CMK (cell line): Measurements from ENCODE around the gene PRM1.

ENCODE experiments used
- DNase-seq: peaks from one replicate; pipeline ENCODE4 v3.0.0-alpha.2; 2010; ENCODE audit warnings: low read depth

PRM1 gene

DNA sequence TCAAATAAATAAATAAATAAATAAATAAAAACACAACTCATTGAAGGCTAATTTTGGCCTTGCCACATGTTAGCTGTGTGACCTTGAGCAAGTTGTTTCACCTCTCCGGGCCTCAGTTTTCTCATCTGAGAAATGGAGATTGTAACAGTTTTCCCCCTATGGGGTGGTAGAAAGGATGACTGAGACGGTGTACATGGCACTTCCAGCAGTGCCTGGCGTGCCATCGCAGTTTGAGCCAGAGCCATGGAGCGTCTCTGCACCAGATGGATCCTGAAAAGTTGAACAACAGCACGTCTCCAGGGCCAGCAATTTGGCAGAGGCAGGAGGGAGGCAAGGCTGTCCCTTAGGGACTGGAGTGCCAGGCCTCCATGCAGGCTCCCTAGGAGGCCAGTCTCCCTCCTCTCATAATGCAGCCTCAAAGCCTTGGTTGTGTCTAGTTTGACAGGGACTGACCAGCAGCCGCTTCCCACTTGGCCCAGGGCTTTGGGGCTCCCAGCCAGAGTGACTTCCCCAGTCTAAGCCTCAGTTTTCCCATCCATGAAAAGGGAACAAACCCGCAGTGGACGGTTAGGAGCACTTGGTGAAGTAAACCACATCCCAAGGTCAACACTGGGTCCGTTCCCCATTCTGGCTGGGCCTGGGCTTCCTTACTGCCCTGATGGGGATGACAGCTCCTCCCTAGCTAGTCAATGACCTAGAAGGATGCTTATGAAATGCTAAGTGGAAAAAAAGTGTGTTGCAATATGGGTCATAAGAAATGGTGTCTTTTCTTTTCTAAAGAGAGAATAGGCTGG lies 44.5 kb downstream of the PRM1 start:
- no peak for DNase-seq

DNA sequence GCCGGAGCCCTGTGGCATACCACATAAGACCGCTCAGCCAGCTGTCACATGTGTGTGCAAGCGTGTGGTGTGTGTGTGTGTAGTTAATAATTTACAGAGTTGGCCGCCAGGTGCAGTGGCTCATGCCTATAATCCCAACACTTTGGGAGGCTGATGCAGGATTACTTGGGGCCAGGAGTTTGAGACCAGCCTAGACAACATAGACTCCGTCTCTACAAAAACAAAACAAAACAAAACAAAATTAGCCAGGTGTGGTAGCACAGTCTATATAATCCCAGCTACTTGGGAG lies 45.5 kb downstream of the PRM1 start:
- no peak for DNase-seq

DNA sequence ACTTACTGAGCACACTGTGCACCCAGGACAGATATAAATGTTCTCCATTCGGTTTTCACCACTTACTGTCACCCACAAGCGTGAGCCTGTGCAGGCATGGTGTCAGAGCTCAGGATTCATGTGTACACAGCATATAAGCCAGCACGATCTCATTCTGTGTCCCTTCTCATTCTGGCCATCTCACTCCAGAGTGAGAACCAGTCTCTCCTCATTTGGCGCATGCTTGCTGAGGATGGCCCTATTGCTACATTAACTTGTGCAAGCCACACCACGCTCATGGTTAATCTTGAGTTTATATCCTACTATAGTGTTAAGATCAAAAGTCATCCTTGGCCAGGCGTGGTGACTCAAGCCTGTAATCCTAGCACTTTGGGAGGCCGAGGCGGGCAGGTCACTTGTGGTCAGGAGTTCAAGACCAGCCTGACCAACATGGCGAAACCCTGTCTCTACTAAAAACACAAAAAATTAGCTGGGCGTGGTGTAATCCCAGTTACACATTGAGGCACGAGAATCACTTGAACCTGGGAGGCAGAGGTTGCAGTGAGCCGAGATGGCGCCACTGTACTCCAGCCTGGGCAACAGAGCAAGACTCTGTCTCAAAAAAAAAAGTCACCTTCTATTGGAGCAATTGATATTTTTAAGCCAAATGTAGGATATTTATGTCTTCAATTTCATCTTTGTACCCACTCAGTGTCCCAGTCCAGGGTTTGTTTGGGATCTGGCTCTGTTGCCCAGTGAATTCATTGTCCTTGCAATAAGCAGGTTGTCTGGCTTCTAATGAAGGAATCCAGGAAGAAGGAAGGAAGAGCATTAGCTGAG lies 46.0 kb downstream of the PRM1 start:
- no peak for DNase-seq

DNA sequence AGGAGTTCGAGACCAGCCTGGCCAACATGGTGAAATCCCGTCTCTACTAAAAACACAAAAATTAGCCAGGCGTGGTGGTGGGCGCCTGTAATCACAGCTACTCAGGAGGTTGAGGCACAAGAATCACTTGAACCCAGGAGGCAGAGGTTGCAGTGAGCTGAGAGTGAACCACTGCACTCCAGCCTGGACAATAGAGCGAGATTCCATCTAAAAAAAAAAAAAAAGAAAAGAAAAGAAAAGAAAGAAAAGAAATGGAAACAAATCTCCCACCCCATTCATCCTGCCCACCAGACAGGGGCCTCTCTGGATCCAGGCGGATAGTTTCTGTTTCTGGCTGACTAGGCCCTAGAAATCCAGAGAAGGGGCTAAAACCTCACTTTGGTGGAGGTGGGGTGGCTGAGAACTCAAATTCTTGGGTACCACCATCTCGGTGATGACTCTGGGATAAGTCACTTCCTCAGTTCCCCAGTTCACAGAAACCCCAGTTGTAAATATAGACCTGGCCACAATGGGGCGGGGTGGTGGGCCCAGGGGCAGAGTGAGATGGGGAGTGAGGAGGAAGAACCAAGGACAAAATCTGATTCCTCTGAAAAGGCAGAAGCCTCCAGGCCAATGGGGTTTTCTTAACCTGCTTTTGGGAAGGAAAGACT lies 47.3 kb downstream of the PRM1 start:
- DNase-seq: no peak

DNA sequence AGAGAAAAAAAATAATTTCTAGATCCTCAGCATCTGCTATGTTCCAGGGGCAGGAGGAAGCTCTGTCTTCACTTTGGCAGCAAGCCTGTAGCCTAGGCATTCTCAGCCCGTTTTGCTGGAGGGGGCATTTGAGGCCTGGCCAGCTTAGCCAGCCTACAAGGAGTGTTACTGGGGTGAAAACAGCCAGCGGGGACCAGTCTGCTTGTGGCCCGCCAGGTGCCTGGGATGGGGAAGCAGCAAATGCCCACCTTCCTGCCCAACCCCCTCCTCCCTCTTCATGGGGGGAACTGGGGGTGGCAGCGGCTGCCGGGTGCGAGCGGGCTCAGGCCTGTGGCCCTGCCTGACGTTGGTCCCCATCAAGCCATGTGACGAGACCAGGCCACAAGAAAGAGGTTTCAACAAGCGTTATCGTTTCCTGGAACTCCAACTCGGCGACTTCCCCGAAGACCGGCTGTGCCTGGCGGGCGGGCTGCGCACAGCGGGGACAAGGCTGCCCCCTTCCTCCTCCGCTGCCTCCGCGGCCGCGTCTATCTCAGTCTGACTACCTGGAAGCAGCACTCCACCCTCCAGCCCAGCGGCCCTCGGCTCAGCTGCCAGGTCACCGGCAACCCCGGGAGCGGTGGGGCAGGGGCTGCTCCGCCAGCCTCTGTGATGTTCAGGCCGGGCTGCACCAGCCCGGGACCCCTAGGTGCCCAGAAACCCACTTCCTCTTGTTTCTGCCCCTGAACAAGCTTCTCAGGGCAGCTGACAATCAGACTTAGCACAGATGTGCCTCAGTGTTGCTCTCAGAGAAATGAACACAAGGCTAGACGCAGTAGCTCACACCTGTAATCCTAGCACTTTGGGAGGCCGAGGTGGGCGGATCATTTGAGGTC lies 48.0 kb downstream of the PRM1 start:
- peak; percentile 89 for DNase-seq

DNA sequence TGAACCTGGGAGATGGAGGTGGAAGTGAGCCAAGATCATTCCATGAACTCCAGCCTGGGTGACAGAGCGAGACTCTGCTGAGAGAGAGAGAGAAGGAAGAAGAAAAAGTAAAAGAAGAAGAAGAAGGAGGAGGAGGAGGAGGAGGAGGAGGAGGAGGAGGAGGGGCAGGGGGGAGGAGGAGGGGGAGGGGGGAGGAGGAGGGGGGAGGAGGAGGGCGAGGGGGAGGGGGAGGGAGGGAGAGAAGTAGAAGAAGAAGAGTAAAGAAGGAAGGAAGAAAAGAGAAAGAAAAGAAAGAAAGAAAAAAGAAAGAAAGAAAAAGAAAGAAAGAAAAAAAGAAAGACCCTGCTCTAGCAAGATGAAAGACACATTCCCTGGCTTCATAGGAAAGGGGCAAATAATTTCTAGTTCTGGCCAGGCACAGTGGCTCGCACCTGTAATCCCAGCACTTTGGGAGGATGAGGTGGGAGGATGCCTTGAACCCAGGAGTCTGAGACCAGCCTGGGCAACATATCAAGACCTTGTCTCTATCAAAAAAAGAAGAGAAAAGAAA lies 48.8 kb downstream of the PRM1 start:
- no peak for DNase-seq

DNA sequence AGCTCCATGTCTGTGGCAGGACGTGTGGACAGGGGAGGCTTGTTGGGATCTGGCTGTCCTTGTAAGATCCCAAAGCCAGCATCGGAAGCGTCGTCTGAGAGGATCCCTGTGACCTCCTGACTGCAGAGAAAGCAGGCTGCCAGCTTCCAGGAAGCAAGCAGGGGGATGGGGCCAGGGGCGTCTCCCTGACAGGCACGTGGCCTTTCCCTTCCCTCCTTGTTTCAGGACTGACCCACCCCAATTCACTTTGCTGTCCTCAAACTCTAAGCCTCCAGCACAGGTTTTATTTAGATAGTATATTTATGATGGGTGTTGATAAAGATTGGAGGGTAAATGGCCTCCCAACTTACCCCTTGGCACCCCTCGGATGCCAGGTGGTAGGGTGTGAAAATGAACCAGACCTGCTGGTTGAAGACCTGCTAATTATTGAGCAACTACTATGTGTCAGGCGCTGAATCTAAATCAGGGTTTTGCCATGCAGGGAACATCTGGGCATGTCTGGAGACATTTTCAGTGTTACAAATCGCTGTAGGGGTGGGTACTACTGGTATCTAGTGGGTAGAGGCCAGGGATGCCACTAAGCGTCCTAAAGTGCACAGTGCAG lies 49.7 kb downstream of the PRM1 start:
- DNase-seq: no peak
